ENCODE data around the gene SUCO. TPM values are rescaled to one million over a fixed set of nuclear protein-coding genes. Genes with fewer than 3 reads are reported as not detected.

The SUCO gene
- total and polyA plus RNA-seq, 2 experiments from 2014 or later, result 39.1 to 113 TPM

GRCh38 chr1:172515436-172515835 lies 17.5 kb upstream of the SUCO start:
- H3K79me2 ChIP-seq, result no peaks in the 10 kb centered on the region
- no peak overlapping the region for H3K4me2 ChIP-seq
- no peak overlapping the region for H3K27ac ChIP-seq
- no peaks in the 10 kb centered on the region for H3K9me3 ChIP-seq (ENCODE audit: low read depth)
- TF ChIP-seq EZH2phosphoT487 (IDR thresholded peaks at IDR 0.05; ENCODE audit: low read depth, severe bottlenecking, unreplicated experiment) (no peak), EZH2 (IDR thresholded peaks at IDR 0.05; ENCODE audit: borderline replicate concordance) (no peak)
- TF ChIP-seq, protein P1, sequence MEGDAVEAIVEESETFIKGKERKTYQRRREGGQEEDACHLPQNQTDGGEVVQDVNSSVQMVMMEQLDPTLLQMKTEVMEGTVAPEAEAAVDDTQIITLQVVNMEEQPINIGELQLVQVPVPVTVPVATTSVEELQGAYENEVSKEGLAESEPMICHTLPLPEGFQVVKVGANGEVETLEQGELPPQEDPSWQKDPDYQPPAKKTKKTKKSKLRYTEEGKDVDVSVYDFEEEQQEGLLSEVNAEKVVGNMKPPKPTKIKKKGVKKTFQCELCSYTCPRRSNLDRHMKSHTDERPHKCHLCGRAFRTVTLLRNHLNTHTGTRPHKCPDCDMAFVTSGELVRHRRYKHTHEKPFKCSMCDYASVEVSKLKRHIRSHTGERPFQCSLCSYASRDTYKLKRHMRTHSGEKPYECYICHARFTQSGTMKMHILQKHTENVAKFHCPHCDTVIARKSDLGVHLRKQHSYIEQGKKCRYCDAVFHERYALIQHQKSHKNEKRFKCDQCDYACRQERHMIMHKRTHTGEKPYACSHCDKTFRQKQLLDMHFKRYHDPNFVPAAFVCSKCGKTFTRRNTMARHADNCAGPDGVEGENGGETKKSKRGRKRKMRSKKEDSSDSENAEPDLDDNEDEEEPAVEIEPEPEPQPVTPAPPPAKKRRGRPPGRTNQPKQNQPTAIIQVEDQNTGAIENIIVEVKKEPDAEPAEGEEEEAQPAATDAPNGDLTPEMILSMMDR (IDR thresholded peaks at IDR 0.05; ENCODE audit: poor library complexity), result no peak
- no peaks in the 10 kb centered on the region for H4K20me1 ChIP-seq (ENCODE audit: insufficient read depth, poor library complexity, severe bottlenecking)
- H2AFZ ChIP-seq, result no peak overlapping the region
- no peaks in the 10 kb centered on the region for H3K36me3 ChIP-seq (replicated peaks; ENCODE audit: insufficient read depth, low read depth)
- no peaks in the 10 kb centered on the region for H3K27me3 ChIP-seq
- H3K9me2 ChIP-seq (replicated peaks; ENCODE audit: insufficient read depth), result no peaks in the 10 kb centered on the region
- DNase-seq (ENCODE audit: low spot score), result no peak
- no peaks in the 10 kb centered on the region for H3K4me1 ChIP-seq (ENCODE audit: insufficient read depth)
- H3K4me3 ChIP-seq, result no peak overlapping the region

- no peak overlapping the region for H2AFZ ChIP-seq
- H3K27ac ChIP-seq, result no peak overlapping the region
- TF ChIP-seq EZH2phosphoT487 (IDR thresholded peaks at IDR 0.05; ENCODE audit: low read depth, severe bottlenecking, unreplicated experiment) (no peak), EZH2 (IDR thresholded peaks at IDR 0.05; ENCODE audit: borderline replicate concordance) (no peak)
- TF ChIP-seq, protein P1 (IDR thresholded peaks at IDR 0.05; ENCODE audit: poor library complexity), result no peak
- H4K20me1 ChIP-seq (ENCODE audit: insufficient read depth, poor library complexity, severe bottlenecking), result no peaks in the 10 kb centered on the region
- no peaks in the 10 kb centered on the region for H3K9me2 ChIP-seq (replicated peaks; ENCODE audit: insufficient read depth)
- H3K4me1 ChIP-seq (ENCODE audit: insufficient read depth), result no peaks in the 10 kb centered on the region
- DNase-seq (ENCODE audit: low spot score), result no peak
- H3K9me3 ChIP-seq (ENCODE audit: low read depth), result no peaks in the 10 kb centered on the region
- no peaks in the 10 kb centered on the region for H3K27me3 ChIP-seq
- WGBS (ENCODE audit: low lambda C conversion rate, missing lambda C conversion rate), result 84% methylated on average over 1 of the region's 1 CpG
- no peaks in the 10 kb centered on the region for H3K36me3 ChIP-seq (replicated peaks; ENCODE audit: insufficient read depth, low read depth)
- H3K4me2 ChIP-seq, result no peak overlapping the region
- H3K4me3 ChIP-seq, result no peak overlapping the region
- no peaks in the 10 kb centered on the region for H3K79me2 ChIP-seq
Observed at GRCh38 chr1:172515927-172516326, 17.0 kb upstream of the SUCO start.

- Histone ChIP-seq H3K4me2 (no peak overlapping the region), H2AFZ (no peak overlapping the region), H3K79me2 (no peaks in the 10 kb centered on the region), H3K9me2 (replicated peaks; ENCODE audit: insufficient read depth) (no peaks in the 10 kb centered on the region), H3K27ac (no peak overlapping the region), H4K20me1 (ENCODE audit: insufficient read depth, poor library complexity, severe bottlenecking) (no peaks in the 10 kb centered on the region), H3K27me3 (no peaks in the 10 kb centered on the region), H3K9me3 (ENCODE audit: low read depth) (no peaks in the 10 kb centered on the region), H3K4me1 (ENCODE audit: insufficient read depth) (no peaks in the 10 kb centered on the region), H3K4me3 (no peak overlapping the region), H3K36me3 (replicated peaks; ENCODE audit: insufficient read depth, low read depth) (no peaks in the 10 kb centered on the region)
- DNase-seq (ENCODE audit: low spot score), result no peak
- TF ChIP-seq, protein P1 (IDR thresholded peaks at IDR 0.05; ENCODE audit: poor library complexity), result no peak
- TF ChIP-seq EZH2phosphoT487 (IDR thresholded peaks at IDR 0.05; ENCODE audit: low read depth, severe bottlenecking, unreplicated experiment) (no peak), EZH2 (IDR thresholded peaks at IDR 0.05; ENCODE audit: borderline replicate concordance) (no peak)
- 92% methylated on average over 1 of the region's 1 CpG for WGBS (ENCODE audit: low lambda C conversion rate, missing lambda C conversion rate)
Observed at GRCh38 chr1:172517081-172517480, 15.9 kb upstream of the SUCO start.

DNA sequence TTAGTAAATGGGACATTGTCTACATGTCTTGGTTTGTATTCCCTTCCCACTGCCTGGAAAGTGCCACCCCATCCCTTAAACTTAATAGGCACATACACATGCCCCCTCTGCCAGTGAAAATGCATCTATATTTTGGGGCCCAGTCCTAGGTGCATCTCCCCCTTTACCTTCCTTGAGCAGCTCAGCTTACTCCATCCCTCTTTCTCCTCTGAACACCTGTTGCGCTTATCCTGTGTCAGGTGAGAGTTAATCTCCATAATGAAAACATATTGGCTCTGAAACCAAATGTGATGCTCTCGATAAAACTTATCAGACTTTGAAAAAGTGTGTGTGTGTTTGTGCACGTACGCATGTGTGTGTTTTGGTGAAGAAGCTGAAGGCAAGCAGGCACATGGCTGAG lies 15.4 kb upstream of the SUCO start:
- Histone ChIP-seq H3K36me3 (replicated peaks; ENCODE audit: insufficient read depth, low read depth) (no peaks in the 10 kb centered on the region), H3K27ac (no peak overlapping the region), H3K4me3 (no peak overlapping the region), H3K9me3 (ENCODE audit: low read depth) (no peaks in the 10 kb centered on the region), H2AFZ (no peak overlapping the region), H3K79me2 (no peaks in the 10 kb centered on the region), H3K9me2 (replicated peaks; ENCODE audit: insufficient read depth) (no peaks in the 10 kb centered on the region), H3K27me3 (no peaks in the 10 kb centered on the region), H3K4me2 (no peak overlapping the region), H3K4me1 (ENCODE audit: insufficient read depth) (no peaks in the 10 kb centered on the region), H4K20me1 (ENCODE audit: insufficient read depth, poor library complexity, severe bottlenecking) (no peaks in the 10 kb centered on the region)
- DNase-seq (ENCODE audit: low spot score), result no peak
- no peak for TF ChIP-seq EZH2 (IDR thresholded peaks at IDR 0.05; ENCODE audit: borderline replicate concordance)
- TF ChIP-seq EZH2phosphoT487 (IDR thresholded peaks at IDR 0.05; ENCODE audit: low read depth, severe bottlenecking, unreplicated experiment), result no peak
- TF ChIP-seq, protein P1 (IDR thresholded peaks at IDR 0.05; ENCODE audit: poor library complexity), result no peak
- WGBS (ENCODE audit: low lambda C conversion rate, missing lambda C conversion rate), result 92% methylated on average over 4 of the region's 4 CpGs
